HG02938 (cell line): ENCODE data around the gene INSRR.

Experiments used
- ATAC-seq: cut with Tn5 transposase; IDR thresholded peaks from one replicate; pipeline ENCODE4 v1.9.1; 2021; ENCODE audit warnings: mild to moderate bottlenecking, moderate library complexity; ENCODE audit not compliant: unreplicated experiment

INSRR gene

GRCh38 chr1:156836041-156836654, 22.8 kb downstream of the INSRR start:
- ATAC-seq, result no peak

- no peak for ATAC-seq
Measured at GRCh38 chr1:156834322-156834721, 24.6 kb downstream of the INSRR start.

- no peak for ATAC-seq
Measured at GRCh38 chr1:156833603-156834002, 25.3 kb downstream of the INSRR start.

DNA sequence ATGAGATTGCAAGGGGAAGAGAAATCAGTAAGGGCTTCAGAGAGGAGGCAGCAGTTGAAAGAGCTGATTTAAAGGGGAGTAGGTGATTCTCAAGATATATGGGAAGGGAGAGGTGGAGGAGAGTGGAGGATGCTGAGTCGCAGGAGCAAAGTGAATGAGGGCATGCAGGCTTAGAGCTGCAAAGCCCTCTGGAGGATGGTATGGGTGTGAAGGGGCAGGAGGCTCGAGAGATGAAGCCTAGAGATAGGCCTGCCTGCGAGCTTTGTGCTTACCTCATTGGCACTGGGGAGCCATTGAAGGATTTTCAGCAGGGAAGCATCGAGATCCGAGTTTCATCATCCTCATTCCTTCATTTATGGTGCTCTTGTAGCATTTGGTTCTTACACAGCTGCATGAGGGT, 26.5 kb downstream of the INSRR start:
- no peak for ATAC-seq

GRCh38 chr1:156828400-156829124, 30.4 kb downstream of the INSRR start:
- ATAC-seq, result no peak

DNA sequence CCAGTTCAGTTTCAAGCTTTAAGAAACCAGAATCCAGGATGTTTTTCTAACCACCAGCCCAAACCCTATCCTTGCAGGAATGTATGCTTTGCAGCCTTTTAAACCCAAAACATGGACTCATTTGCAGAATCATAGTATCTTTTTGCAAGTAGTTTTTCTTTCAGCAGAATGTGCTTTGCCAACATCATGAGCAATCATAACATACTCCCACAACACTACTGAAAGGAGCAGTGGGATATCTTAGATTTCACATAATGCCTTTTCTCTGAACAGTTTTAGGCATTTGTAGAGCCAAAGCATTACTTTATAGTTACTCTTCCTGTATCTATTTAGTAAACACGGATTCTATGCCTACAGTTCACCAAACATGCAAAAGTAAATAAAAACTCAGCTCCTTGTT, 32.3 kb downstream of the INSRR start:
- no peak for ATAC-seq

GRCh38 chr1:156823210-156823790, 35.6 kb downstream of the INSRR start:
- ATAC-seq, result no peak

DNA sequence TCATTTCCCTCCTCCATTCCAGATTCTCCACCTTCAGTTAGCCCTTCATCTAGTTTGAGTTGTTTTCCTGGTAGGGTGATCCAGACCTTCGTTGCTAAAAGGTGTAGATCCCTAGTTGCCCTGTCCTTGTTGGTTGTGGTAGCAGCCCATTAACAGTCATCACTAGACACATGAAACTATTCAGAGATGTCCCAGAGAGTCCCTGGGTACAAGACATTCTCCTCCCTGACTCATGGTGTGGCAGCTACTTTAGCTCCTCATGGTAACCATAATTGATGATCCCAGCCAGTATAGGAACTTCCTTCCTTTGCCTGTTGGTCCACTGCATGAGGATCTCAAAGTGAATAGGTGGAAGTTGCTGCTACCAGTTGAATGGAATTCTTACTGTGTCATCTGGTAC, 36.2 kb downstream of the INSRR start:
- ATAC-seq, result no peak

DNA sequence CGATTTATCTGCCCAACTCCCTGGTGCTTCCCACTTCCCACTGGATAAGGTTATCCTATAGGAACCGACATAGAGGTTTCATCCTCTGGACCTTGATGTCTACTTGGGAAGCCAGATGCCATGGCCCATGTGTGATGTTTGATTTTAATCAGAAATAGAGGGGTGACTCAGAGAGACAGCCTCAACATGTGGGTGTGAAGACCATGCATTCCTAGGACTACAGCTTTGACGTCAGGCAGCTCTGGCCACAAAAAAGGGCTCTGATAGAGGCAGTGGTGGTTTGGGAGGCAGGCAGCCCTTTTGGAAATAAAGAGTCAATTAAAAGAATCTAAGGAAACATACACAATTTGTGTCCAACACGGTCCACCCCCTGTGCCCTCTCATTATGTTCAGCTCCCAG, 37.1 kb downstream of the INSRR start:
- ATAC-seq, result no peak

DNA sequence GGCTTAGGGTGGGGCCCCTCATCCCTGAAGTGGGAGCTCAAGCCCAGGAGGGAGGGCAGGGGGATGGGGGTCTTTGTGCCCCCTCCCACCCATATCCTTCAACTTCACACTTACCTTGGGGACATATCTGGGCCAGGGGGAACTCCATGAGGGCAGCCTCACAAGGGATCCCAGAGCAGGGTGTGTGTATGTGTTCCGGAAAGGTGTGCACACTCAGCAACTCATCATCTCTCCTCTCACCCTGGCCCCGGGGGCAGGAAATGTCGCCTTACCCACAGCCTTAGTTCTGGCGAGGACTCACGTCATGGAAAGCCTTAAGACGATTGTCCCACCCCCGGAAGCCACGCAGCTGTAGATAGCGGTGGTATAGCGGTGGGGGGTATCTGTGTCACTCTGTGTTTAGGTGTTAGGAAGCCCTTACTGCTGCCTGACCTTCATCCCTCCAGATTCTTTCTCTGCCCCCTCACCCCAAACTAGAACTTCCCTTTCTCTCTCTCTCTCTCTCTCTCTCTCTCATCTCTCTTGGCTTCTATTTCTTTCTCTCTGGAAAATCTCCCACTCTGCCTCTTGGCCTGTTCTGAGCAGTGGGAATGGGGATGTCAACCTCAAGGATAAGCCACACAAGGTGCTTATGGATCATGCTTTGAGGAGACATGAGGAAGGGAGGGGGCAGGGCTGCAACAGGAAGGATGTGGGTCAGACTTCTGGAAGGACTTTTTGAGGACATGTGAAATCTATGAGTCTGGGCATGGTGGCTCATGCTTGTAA, 42.2 kb downstream of the INSRR start, which contains the start of gene SH2D2A:
TSS of gene SH2D2A (minus strand) at position 288 of the 768 bp plus-strand sequence. CDS start at position 148, 140 bp downstream.
- peak; percentile 84 for ATAC-seq

- no peak for ATAC-seq
Measured at GRCh38 chr1:156815961-156816422, 42.9 kb downstream of the INSRR start.

GRCh38 chr1:156815307-156815826, 43.5 kb downstream of the INSRR start:
- ATAC-seq, result no peak

GRCh38 chr1:156814571-156815260, 44.2 kb downstream of the INSRR start:
- no peak for ATAC-seq

- no peak for ATAC-seq
Measured at GRCh38 chr1:156813750-156814570, 45.0 kb downstream of the INSRR start.

DNA sequence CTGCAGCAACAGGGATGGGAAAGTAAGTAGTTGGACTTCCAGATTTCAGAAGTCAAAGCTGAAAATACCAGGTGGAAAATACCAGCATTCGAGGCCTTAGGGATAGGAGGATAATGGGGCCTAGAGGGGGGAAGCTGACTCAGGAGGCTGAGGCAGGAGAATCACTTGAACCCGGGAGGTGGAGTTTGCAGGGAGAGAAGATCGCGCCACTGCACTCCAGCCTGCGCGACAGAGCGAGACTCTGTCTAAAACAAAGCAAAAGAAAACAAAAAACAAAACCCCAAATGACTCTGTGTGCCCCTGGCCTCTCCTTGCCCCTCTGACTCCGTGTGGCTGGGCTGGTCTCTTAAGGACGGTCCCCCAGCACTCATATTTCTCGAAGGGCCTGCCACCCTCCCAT, 45.6 kb downstream of the INSRR start:
- no peak for ATAC-seq

DNA sequence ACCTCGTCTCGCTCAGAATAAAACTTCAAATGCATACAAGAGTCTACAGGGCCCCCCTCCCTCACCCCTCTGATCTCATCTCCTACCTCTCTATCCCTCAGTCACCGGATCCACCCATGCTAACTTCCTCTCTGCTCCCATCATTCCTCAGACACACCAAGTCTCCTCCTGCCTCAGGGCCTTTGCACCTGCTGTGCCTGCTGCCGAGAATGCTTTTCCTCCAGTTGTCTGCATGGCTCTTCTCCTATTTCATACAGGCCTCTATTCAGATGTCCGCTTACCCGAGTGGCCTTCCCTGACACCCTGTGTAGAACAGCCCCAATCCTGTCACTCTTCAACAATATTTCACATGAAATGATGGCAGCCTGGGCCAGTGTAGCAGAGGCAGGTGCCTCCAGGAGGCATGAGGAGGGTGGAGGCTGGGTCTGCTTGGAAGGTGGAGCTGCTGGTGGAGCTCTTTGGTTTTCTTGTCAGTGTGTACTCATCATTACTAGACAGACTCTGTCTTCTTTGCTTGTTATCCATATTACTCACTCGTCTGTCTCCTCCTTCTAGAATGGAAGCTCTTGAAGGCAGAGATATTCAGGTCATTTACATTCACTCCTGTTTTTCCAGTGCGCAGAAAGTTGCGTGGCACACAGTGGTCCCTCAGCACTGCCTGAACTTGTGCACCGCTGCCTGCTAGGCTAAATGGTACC, 46.5 kb downstream of the INSRR start:
- ATAC-seq, result no peak

- no peak for ATAC-seq
Measured at GRCh38 chr1:156811168-156811567, 47.7 kb downstream of the INSRR start.

DNA sequence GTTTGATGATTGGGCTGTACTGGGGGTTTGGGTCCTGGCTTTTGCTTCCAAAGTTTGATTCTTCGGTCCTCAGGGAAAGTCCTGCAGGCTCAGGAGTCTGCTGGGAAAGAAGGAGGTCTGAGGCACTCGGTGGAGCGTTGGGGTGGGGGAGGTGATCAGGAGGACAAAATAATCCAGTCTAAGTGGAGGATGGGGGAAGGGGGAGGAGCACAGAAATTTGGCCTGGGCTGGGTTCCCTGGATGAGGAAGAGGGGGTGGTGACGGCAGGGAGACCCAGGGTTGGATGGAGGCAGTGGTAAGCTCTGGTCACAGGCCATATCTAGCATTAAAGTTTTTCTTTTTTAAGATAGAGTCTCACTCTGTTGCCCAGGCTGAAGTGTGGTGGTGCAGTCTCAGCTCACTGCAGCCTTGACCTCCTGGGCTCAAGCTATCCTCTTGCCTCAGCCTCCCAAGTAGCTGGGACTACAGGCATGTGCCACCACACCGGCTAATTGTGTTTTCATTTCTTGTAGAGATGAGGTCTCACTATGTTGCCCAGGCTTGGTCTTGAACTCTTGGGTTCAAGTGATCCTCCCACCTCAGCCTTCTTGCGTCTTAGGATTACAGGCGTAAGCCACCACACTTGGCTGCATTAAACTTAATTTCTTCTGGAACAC, 49.1 kb downstream of the INSRR start:
- no peak for ATAC-seq

DNA sequence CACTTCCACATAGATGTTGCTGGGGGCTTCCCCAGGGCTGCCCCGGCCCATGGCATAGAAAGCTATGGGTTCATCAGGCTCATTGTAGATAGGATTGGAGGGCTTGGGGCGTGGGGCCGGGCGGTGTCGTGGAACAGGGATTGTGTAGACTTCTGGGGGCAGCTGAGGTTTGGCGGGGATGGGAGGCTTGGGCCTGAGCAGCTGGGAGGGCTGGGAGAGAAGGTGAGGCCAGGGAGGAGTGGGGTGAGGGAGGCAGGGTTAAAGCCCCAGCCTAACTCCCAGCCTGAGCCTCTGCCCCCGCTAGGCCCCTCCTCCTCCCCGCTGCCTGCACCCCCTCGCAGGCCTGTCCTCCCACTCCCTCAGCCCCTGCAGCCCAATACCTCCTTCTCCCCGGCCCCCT, 49.6 kb downstream of the INSRR start:
- ATAC-seq, result no peak
